DND-41 (cell line): ENCODE results near the gene B3GLCT.

Source experiments
- CTCF ChIP-seq: IDR thresholded peaks from 2 replicates; pipeline ENCODE4 v1.5.1; 2012; ENCODE audit warnings: borderline replicate concordance, low read length, moderate library complexity, mild to moderate bottlenecking; ENCODE audit not compliant: poor library complexity, severe bottlenecking; ENCODE audit errors: extremely low read depth
- EZH2 ChIP-seq: IDR thresholded peaks from 3 replicates; pipeline ENCODE4 v1.6.1; 2012; ENCODE audit warnings: borderline replicate concordance, low read depth, mild to moderate bottlenecking, moderate library complexity, low read length, inconsistent platforms; ENCODE audit not compliant: severe bottlenecking

- TF ChIP-seq CTCF, result no peak
- TF ChIP-seq EZH2, result no peak
Measured at GRCh38 chr13:31374682-31375081, 174.9 kb downstream of the B3GLCT start.
